GM18870 (cell line): ENCODE results near the gene ZFAND3.

Experiments
- ATAC-seq: cut with Tn5 transposase; IDR thresholded peaks from one replicate; pipeline ENCODE4 v1.9.1; 2021; ENCODE audit warnings: moderate library complexity; ENCODE audit not compliant: unreplicated experiment

ZFAND3 gene

GRCh38 chr6:38161331-38161730 is 341.8 kb downstream of the ZFAND3 start:
- no peak for ATAC-seq

- ATAC-seq = no peak
Measured at GRCh38 chr6:38161754-38162492, 342.4 kb downstream of the ZFAND3 start.

GRCh38 chr6:38162493-38163185 is 343.1 kb downstream of the ZFAND3 start:
- ATAC-seq = no peak

GRCh38 chr6:38163186-38164130 is 343.9 kb downstream of the ZFAND3 start:
- no peak for ATAC-seq

- no peak for ATAC-seq
Measured at GRCh38 chr6:38164131-38164481, 344.6 kb downstream of the ZFAND3 start.

GRCh38 chr6:38164671-38165108 is 345.2 kb downstream of the ZFAND3 start:
- no peak for ATAC-seq

GRCh38 chr6:38166411-38167240 is 347.1 kb downstream of the ZFAND3 start:
- no peak for ATAC-seq

GRCh38 chr6:38167598-38167997 is 348.1 kb downstream of the ZFAND3 start:
- ATAC-seq = no peak

- no peak for ATAC-seq
Measured at GRCh38 chr6:38168126-38168525, 348.6 kb downstream of the ZFAND3 start.

GRCh38 chr6:38168699-38169098 is 349.2 kb downstream of the ZFAND3 start:
- ATAC-seq = no peak

- ATAC-seq = no peak
Measured at GRCh38 chr6:38169221-38169976, 349.9 kb downstream of the ZFAND3 start.

- no peak for ATAC-seq
Measured at GRCh38 chr6:38169977-38170526, 350.5 kb downstream of the ZFAND3 start.

- ATAC-seq = no peak
Measured at GRCh38 chr6:38170666-38171355, 351.3 kb downstream of the ZFAND3 start.

- ATAC-seq = no peak
Measured at GRCh38 chr6:38171997-38172738, 352.6 kb downstream of the ZFAND3 start.

- ATAC-seq = no peak
Measured at GRCh38 chr6:38172739-38173410, 353.3 kb downstream of the ZFAND3 start.

GRCh38 chr6:38173909-38174308 is 354.4 kb downstream of the ZFAND3 start:
- no peak for ATAC-seq

- ATAC-seq = no peak
Measured at GRCh38 chr6:38174315-38174714, 354.8 kb downstream of the ZFAND3 start.
